ENCODE measurements around the gene USP3. TPM values are rescaled to one million over a fixed set of nuclear protein-coding genes. Genes with fewer than 3 reads are reported as not detected.

Gene USP3
- total and polyA plus RNA-seq, 2 donors (not counting 1 experiment from before 2014, with no cell fraction given) = 21.3 to 55.5 TPM

- TF ChIP-seq, protein P1, sequence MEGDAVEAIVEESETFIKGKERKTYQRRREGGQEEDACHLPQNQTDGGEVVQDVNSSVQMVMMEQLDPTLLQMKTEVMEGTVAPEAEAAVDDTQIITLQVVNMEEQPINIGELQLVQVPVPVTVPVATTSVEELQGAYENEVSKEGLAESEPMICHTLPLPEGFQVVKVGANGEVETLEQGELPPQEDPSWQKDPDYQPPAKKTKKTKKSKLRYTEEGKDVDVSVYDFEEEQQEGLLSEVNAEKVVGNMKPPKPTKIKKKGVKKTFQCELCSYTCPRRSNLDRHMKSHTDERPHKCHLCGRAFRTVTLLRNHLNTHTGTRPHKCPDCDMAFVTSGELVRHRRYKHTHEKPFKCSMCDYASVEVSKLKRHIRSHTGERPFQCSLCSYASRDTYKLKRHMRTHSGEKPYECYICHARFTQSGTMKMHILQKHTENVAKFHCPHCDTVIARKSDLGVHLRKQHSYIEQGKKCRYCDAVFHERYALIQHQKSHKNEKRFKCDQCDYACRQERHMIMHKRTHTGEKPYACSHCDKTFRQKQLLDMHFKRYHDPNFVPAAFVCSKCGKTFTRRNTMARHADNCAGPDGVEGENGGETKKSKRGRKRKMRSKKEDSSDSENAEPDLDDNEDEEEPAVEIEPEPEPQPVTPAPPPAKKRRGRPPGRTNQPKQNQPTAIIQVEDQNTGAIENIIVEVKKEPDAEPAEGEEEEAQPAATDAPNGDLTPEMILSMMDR (conservative IDR thresholded peaks at IDR 0.05 in 1 of 2, IDR thresholded peaks at IDR 0.05 in 1 of 2; ENCODE audit: low read depth in 1 of 2, low read length in 2 of 2) = no peak
- TF ChIP-seq EZH2 (IDR thresholded peaks at IDR 0.05; ENCODE audit: low read length, missing control alignments) = no peak
Observed at GRCh38 chr15:63564093-63564492, 59.7 kb downstream of the USP3 start.

GRCh38 chr15:63565536-63566186 lies 61.3 kb downstream of the USP3 start:
- Histone ChIP-seq H3K27me3 (ENCODE audit: control insufficient read depth, insufficient read depth, low read length) (no peaks in the 10 kb centered on the region), H2AFZ (ENCODE audit: low read length) (no peak overlapping the region), H4K20me1 (ENCODE audit: control insufficient read depth, extremely low read depth, insufficient read depth, low read length) (no peaks in the 10 kb centered on the region), H3K79me2 (ENCODE audit: control insufficient read depth, insufficient read depth, low read length) (no peaks in the 10 kb centered on the region), H3K4me3 (replicated peaks in 1 of 4; ENCODE audit: control extremely low read depth in 1 of 4, insufficient read depth in 1 of 4, low read depth in 3 of 4, low read length in 4 of 4) (no peak overlapping the region), H3K9me3 (ENCODE audit: control insufficient read depth, insufficient read depth, low read depth, low read length) (no peaks in the 10 kb centered on the region), H3K27ac (ENCODE audit: insufficient read depth, low read length) (no peak overlapping the region), H3K9ac (ENCODE audit: insufficient read depth, low read length) (no peak overlapping the region), H3K36me3 (ENCODE audit: control insufficient read depth, insufficient read depth, low read length) (peaks cover 8% of the 10 kb centered on the region), H3K4me1 (ENCODE audit: control insufficient read depth, extremely low read depth, insufficient read depth, low read length) (no peaks in the 10 kb centered on the region), H3K4me2 (ENCODE audit: extremely low read depth, insufficient read depth, low read length) (no peak overlapping the region)
- no peak for DNase-seq (ENCODE audit: low read depth in 2 of 2)
- TF ChIP-seq, protein P1 (conservative IDR thresholded peaks at IDR 0.05 in 1 of 2, IDR thresholded peaks at IDR 0.05 in 1 of 2; ENCODE audit: low read depth in 1 of 2, low read length in 2 of 2) = no peak
- no peak for TF ChIP-seq EZH2 (IDR thresholded peaks at IDR 0.05; ENCODE audit: low read length, missing control alignments)

More at GRCh38 chr15:63564093-63564492, 59.7 kb downstream of the USP3 start:
- H3K9me3 ChIP-seq (ENCODE audit: control insufficient read depth, insufficient read depth, low read depth, low read length) = no peaks in the 10 kb centered on the region
- no peaks in the 10 kb centered on the region for H4K20me1 ChIP-seq (ENCODE audit: control insufficient read depth, extremely low read depth, insufficient read depth, low read length)
- H3K4me1 ChIP-seq (ENCODE audit: control insufficient read depth, extremely low read depth, insufficient read depth, low read length) = no peaks in the 10 kb centered on the region
- H3K79me2 ChIP-seq (ENCODE audit: control insufficient read depth, insufficient read depth, low read length) = no peaks in the 10 kb centered on the region
- H2AFZ ChIP-seq (ENCODE audit: low read length) = no peak overlapping the region
- no peak overlapping the region for H3K4me2 ChIP-seq (ENCODE audit: extremely low read depth, insufficient read depth, low read length)
- DNase-seq (ENCODE audit: low read depth in 2 of 2) = no peak
- H3K27me3 ChIP-seq (ENCODE audit: control insufficient read depth, insufficient read depth, low read length) = no peaks in the 10 kb centered on the region
- H3K9ac ChIP-seq (ENCODE audit: insufficient read depth, low read length) = no peak overlapping the region
- H3K27ac ChIP-seq (ENCODE audit: insufficient read depth, low read length) = no peak overlapping the region
- H3K4me3 ChIP-seq (replicated peaks in 1 of 4; ENCODE audit: control extremely low read depth in 1 of 4, insufficient read depth in 1 of 4, low read depth in 3 of 4, low read length in 4 of 4) = no peak overlapping the region
- peaks cover 8% of the 10 kb centered on the region for H3K36me3 ChIP-seq (ENCODE audit: control insufficient read depth, insufficient read depth, low read length)

DNA sequence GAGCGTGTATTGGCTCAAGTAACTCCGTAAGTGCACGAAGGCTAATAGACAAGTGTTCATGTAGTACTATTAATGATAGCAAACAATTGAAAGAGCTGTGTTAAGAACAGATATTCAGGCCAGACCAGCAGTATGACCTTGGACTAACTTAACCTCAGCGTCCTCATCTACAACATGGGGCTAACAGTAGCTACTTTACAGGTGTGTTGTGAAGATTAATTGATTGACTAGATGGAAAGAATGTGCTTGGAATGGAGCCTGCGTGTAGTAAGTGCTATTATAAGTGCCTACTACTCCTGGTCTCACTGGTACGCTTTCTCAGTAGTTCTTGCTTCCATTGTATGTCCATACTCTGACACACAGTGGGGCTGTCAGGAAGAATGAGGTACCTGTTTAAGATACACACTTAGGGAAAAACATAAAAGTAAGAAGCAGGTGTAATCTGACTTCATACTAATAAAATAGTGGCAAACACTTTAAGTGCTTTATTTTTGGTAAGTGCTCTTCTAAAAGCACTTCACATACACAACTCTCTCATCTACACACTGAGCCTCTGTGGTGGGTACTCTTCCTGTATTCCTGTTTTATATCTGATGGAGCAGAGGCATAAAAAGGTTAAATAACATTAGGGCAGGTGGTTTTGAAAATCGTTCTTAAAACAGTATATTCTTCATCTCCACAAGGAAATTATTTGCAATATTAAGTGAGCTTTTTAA lies 68.5 kb downstream of the USP3 start:
- H3K4me2 ChIP-seq (ENCODE audit: extremely low read depth, insufficient read depth, low read length) = no peak overlapping the region
- H3K79me2 ChIP-seq (ENCODE audit: control insufficient read depth, insufficient read depth, low read length) = no peaks in the 10 kb centered on the region
- H3K27me3 ChIP-seq (ENCODE audit: control insufficient read depth, insufficient read depth, low read length) = no peaks in the 10 kb centered on the region
- H3K27ac ChIP-seq (ENCODE audit: insufficient read depth, low read length) = no peak overlapping the region
- no peak overlapping the region for H3K9ac ChIP-seq (ENCODE audit: insufficient read depth, low read length)
- H2AFZ ChIP-seq (ENCODE audit: low read length) = no peak overlapping the region
- H3K9me3 ChIP-seq (ENCODE audit: control insufficient read depth, insufficient read depth, low read depth, low read length) = no peaks in the 10 kb centered on the region
- H3K4me1 ChIP-seq (ENCODE audit: control insufficient read depth, extremely low read depth, insufficient read depth, low read length) = no peaks in the 10 kb centered on the region
- H3K4me3 ChIP-seq (replicated peaks in 1 of 4; ENCODE audit: control extremely low read depth in 1 of 4, insufficient read depth in 1 of 4, low read depth in 3 of 4, low read length in 4 of 4) = no peak overlapping the region
- no peaks in the 10 kb centered on the region for H4K20me1 ChIP-seq (ENCODE audit: control insufficient read depth, extremely low read depth, insufficient read depth, low read length)
- TF ChIP-seq EZH2 (IDR thresholded peaks at IDR 0.05; ENCODE audit: low read length, missing control alignments) = no peak
- TF ChIP-seq, protein P1 (conservative IDR thresholded peaks at IDR 0.05 in 1 of 2, IDR thresholded peaks at IDR 0.05 in 1 of 2; ENCODE audit: low read depth in 1 of 2, low read length in 2 of 2) = no peak
- DNase-seq (ENCODE audit: low read depth in 2 of 2) = no peak
- no peaks in the 10 kb centered on the region for H3K36me3 ChIP-seq (ENCODE audit: control insufficient read depth, insufficient read depth, low read length)
